GM18505 (cell line): ENCODE measurements around the gene PTPN22.

Source experiments
- ATAC-seq: cut with Tn5 transposase; IDR thresholded peaks from one replicate; pipeline ENCODE4 v1.9.1; 2021; ENCODE audit not compliant: unreplicated experiment
- POLR2A ChIP-seq: IDR thresholded peaks from 4 replicates; pipeline ENCODE4 v1.6.1; 2011; ENCODE audit warnings: borderline replicate concordance; ENCODE audit not compliant: insufficient read depth, insufficient read length; ENCODE audit errors: extremely low read depth

PTPN22 gene

DNA sequence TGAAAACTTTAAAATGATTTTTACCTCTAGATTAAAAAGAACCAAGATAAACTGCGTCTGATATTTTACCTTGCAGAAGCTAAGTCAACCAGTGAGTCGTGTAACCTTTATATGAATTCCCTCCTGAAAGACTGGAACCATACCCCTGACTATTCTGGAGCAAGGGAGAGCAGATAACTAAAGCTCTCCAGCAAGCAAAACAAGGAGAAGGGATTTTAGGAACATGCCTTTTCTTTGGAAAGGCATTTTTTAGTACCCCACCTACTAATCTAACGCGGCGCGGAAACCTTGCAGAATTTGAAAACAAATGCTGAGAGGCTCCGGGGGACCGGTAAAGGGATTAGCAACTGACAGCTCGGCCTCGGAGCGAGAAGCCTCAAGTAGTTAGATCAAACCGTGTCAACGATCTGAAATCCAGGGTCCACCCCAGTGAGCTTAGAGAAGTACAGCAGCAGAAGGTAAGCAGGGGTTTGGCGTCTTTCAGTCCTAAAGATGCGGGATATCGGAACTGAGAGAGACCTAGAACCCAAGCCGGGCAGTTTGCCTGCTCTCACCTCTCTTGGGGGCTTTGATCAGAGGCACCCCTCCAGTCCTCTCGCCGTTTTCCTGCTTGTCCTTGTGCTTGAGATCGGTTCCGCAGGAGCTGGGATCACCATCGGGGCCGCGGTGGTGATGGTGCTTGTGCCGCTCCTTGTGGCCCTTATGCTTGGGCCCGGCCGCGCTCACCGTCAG lies 60.2 kb downstream of the PTPN22 start:
- no peak for ATAC-seq

DNA sequence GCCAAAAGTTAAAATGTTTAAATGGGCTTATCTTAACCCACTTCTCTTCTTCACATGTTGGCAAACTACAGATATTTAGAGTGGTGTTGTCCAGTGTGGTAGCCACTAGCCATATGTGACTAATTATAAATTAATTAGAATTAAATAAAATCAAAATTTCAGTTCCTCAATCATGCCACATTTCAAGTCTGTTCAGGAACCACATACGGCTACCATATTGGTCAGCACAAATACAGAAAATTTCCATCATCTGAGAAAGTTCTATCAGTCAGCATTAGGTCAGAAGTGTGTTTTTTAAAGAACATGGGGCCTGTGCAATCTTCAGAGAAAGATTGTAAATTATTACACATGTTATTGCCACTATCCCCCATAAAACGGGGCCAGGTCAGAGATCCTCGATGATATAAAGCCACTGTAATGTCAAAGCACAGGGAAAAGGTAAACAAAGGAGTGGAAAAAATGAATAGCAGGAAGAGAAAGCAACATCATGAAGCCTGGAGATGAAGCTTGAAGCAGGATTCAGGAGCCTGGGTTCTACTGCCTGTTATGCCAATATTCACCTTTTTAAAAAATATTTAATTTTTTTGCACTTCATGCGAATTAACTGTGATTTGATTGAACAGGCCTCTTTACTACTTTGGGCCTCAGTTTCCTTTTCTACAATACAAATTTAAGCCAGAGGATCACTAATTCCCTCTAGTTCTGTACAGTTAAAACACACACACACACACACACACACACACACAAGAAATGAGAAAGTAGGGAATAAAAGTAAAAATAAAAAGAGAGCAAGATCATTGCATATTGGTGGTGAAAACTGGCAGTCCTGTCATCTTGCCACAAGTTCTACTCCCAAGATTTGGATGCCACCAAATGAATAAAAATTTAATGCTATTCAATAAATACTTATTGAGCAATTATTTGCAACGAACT lies 61.6 kb downstream of the PTPN22 start:
- no peak for ATAC-seq

More for the DNA sequence above, 60.2 kb downstream of the PTPN22 start:
- no peak for TF ChIP-seq POLR2A

DNA sequence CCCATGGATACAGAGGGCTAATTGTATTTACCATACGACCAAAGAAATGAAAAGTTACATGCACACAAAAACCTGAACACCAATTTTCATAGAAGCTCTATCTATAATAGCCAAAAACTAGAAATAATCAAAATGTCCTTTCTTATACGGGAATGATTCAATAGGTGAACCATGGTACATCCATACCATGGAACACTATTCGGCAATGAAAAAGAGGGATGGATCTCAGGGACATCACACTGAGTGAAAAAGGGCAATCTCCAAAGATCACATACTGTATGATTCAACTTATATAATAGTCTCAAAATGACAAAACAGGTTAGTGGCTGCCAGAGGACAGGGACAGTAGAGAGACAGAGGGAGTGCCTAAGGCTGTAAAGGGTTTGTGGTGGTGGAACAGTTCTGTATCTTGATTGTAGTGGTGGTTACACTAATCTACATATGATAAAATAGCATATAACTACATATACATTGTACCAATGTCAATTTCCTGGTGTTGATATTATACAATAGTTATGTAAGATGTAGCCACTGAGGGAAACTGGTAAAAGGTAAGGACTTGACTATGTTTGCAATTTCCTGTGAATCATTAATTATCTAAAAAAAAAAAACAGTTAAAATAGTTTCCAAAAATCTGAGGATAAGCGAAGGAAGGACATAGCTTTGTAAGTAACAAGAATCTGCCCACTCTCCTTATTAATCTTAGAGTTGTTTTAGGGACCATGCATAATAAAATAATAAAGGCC lies 62.9 kb downstream of the PTPN22 start:
- no peak for TF ChIP-seq POLR2A
- no peak for ATAC-seq

More for the DNA sequence above, 61.6 kb downstream of the PTPN22 start:
- no peak for TF ChIP-seq POLR2A

DNA sequence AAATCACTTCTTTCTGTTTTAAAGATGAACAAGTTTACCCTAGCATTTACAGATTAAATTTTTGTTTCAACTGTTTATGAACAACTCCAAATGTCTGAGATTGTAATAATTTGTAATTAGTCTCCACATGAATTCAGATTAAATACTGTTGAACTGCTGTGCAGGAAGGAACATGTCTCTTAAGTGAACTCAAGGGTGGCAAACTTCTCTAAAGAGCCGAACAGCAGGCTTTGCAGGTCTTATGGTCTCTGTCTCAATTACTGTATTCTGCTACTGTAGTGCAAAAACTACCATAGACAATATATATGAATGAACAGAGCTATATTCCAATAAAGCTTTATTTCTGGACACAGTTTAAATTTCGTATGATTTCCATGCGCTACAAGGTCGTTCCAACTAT lies 65.9 kb downstream of the PTPN22 start:
- ATAC-seq, result no peak
- TF ChIP-seq POLR2A, result no peak

DNA sequence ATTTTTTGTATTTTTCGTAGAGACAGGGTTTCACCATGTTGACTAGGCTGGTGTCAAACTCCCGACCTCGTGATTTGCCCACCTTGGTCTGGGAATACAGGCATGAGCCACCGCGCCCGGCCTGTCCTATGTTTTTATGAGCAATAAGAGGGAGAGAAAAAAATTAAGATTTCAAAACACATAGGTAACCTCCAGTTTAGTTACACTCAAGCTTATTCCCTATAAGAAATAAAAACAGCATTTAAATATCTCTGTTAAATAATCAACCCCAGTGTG lies 66.3 kb downstream of the PTPN22 start:
- no peak for ATAC-seq
- no peak for TF ChIP-seq POLR2A

DNA sequence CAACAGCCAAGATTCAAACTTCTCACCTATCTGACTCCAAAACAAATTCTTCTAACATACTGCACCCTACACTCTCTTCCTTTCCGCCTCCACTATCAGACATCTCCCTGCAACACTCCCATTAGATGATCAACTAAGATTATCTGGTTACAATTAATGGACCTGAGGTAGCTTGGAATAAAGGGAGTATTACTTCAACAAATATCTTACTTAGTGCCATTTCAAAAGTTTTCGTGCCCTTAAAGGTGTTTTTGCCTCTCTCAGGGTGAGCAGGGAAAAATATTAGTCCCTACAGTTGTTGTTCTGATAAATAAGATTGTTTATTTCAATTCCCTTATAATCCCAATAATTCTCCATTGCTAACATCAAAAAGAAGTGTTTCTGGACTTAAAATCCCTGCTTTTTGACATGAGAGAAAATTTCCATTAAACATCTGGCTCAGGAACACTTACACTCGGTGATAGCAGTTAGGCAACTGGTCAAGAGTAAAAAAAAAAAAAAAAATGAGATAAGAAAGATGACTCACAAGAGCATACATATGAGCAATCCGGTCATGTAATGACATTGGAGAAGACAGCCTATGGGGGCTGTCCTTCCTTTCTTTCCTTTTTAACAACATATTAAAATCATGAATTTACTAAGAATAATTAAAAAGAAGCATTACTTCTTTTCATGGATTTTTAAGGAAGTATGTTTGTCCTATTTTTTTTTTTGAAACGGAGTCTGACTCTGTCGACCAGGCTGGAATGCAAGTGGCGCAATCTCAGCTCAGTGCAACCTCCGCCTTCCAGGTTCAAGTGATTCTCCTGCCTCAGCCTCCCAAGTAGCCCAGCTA lies 66.9 kb downstream of the PTPN22 start:
- TF ChIP-seq POLR2A, result no peak
- ATAC-seq, result no peak

DNA sequence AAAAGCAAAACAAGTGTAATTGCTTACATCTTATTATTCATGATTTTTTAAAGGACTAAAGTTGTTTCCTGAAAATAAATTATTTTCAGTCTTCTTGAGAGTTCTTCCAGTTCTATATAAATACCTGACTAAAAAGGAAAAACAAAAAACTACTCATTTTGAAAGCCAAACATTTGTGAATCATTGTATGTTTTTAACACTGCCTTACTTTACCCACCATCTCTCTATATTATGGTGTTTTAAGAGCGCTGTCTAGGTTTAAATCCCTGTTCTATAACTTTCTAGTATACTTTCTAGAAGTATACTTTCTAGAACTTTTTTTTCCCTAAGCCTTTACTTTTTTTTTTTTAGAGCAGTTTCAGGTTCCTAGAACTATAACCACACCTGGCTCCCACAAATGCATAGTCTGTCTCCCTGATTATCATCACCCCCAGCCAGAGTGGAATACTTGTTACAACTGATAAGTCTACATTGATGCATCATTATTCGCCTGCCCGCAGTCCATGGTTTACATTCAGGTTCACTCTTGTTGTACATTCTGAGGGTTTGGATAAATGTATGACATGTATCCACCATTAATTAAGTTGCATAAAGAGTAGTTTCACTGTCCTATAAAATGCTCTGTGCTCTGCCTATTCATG lies 69.0 kb downstream of the PTPN22 start:
- no peak for ATAC-seq

DNA sequence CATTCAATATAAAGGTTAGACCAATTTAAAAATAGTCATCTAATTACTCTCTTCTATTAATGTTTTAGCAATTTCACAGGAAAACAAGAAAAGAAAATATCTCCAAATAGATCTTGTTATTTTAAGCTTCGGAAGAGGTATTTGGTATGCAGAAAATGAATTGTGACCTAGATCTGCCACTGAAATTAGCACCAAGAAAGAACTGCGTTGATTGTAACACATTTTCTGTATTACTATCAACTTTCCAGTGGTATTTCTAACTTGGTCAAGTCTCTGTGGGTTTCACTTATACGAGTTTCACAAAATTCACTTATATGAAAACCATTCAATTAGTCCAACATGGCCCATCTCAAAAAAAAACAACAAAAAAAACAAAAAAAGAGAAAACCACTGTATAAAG lies 71.0 kb downstream of the PTPN22 start:
- no peak for TF ChIP-seq POLR2A
- no peak for ATAC-seq

More for the DNA sequence above, 69.0 kb downstream of the PTPN22 start:
- no peak for TF ChIP-seq POLR2A

DNA sequence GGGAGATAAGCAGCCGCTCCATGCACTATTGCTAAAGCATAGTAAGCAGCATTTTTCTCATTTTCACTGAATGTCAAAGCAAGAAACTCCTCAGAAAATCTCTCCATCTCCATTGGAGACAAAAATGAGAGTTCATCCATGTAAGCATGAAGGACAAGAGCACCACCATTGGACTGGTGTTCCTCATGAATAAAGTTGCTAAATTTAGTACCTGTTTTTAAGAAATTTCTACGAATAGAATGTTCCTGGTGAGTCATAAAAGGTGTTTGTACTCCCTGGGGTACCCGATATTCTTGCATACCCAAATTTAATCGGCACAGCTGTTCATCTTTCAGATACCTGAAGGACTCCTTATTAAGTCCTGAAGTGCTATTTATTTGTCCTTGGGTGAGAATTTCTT lies 74.0 kb downstream of the PTPN22 start:
- ATAC-seq, result no peak
- no peak for TF ChIP-seq POLR2A

DNA sequence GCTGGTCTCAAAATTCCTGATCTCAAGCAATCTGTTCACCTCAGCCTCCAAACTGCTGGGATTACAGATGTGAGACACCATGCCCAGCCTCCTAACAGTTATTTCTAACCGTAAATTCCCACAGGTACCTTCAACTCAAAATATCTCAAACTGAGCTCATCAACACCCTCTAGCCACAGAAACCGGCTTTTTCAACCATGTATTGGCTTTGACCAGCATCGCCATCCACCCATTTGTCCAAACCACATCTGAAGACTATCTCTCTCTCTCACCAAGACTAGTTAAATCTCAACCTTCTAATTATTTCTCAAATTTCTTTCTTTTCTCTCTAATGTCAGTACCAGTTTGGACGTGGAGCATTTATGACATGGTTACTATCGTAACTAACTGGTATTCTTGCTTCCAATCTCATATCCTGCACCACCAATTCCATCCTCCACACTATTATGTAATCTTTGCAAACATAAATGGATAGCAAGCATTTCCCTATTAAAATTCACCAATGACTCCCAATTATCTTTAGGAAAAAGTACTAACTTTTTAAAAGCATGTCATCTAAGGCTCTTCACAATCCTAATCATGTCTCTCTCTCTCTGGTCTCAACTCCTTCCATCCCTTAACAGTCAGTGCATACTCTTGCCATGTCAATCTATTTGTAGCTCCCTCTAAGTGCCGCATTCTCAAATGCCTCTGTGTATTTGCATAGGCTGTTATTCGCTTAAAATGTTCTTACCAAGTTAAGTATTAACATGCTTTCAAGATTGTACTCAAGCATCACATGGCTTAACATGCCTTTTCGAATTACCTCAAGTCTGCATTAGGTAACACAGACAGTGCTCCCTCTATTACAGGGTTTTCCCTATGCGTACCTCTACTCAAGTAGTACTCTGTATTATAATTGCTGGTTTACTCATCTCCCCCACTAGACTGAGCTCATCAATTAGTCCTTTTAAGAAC lies 77.4 kb downstream of the PTPN22 start:
- TF ChIP-seq POLR2A, result no peak
- no peak for ATAC-seq

DNA sequence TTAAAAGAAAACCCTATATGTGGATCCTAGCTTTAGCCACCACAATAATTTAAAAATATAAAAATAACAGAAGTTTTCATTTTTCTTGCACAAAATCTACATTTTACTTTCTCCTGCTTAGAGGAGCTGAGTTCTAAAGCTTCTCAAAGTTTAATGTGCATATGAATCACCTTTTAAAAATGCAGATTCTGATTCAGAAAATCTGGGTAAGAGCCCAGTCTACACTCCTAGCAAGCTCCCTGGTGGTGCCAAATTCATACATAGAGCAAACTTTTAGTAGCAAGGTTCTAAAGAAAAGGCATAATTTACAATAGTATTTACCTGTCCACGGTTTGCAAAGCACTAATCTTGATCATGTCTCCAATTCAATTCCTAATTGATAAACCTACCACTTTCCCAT lies 78.5 kb downstream of the PTPN22 start:
- ATAC-seq, result no peak
- no peak for TF ChIP-seq POLR2A
